Thyroid gland (tissue), 4 donors: ENCODE results near the gene SEC22B. TPM values are rescaled to one million over a fixed set of nuclear protein-coding genes. Genes with fewer than 3 reads are reported as not detected.
"Not testable (repeated sequence)": the region's sequence is repeated elsewhere in the genome, so short reads cannot be mapped to it uniquely, and the experiment has no call there.

Experiments used
- DNase-seq, 2 donors: peaks; one replicate each; pipeline ENCODE4 v3.0.0-alpha.2; 2019
- H3K27ac ChIP-seq, 3 donors: fragments of 200-600 bp; sonication (generic); 1 replicate in 2 of 3; 2 replicates in 1 of 3; pipeline ENCODE4 v1.5.1; 2016 to 2019; ENCODE audit warnings: mild to moderate bottlenecking in 1 of 3, moderate library complexity in 1 of 3
- H3K27me3 ChIP-seq: fragments of 200-600 bp; sonication (generic); one replicate; pipeline ENCODE4 v1.5.1; 2019
- H3K36me3 ChIP-seq, 2 donors: fragments of 200-600 bp; sonication (generic); one replicate each; pipeline ENCODE4 v1.5.1; 2016 to 2019
- H3K4me1 ChIP-seq, 2 donors: fragments of 200-600 bp; sonication (generic); one replicate each; pipeline ENCODE4 v1.5.1; 2017 to 2019
- H3K4me3 ChIP-seq, 3 donors: fragments of 200-600 bp; sonication (generic); replicated peaks in 1 of 3; 1 replicate in 2 of 3; 2 replicates in 1 of 3; pipeline ENCODE4 v1.5.1; 2016; ENCODE audit warnings: mild to moderate bottlenecking in 1 of 3
- H3K9me3 ChIP-seq: fragments of 200-600 bp; sonication (generic); one replicate; pipeline ENCODE4 v1.5.1; 2017
- WGBS, 2 donors: methylation state at CpG; one replicate each; pipeline ENCODE4 v1.1.5; 2017; 5-methylcytosine and 5-hydroxymethylcytosine counted together
- intact Hi-C: fragments of 100-400 bp; cut with DNase I; formaldehyde crosslinking; loops from one replicate; pipeline ENCODE4 v1.15.1; 2023
- small RNA-seq: library from RNA; depleted of rRNA; stranded (forward); fragments of <200 nt; gene quantifications from one replicate; pipeline ENCODE3, GENCODE V24; 2016
- total RNA-seq, 4 donors: library from RNA; depleted of rRNA; stranded (reverse); fragments of >200 nt; gene quantifications; one replicate each; pipeline ENCODE4 v1.2.3, GENCODE V29; 2016

The SEC22B gene
- total RNA-seq, 4 donors from 2014 or later: 36.9 to 49.5 (median 44.9) TPM

DNA sequence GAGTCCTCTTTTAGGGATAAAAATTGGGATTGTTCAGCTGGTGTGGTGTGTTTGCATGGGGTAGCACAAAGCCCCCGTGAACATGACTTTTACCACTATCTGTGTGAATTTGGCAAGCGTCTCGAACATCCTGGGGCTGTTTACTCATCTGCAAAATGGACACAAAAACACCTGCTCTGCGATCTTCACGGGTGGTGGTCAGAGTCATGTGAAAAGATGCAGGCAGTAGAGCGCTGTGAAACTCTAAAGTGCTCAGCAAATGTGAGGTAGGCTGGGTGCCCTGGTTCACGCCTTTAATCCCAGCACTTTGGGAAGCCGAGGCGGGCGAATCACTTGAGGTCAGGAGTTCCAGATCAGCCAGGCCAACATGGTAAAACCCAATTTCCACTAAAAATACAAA, 67.1 kb downstream of the SEC22B start:
- H3K27ac ChIP-seq, intact Hi-C loops, H3K4me3 ChIP-seq, DNase-seq, H3K4me1 ChIP-seq, H3K9me3 ChIP-seq, H3K27me3 ChIP-seq, H3K36me3 ChIP-seq: not testable (repeated sequence)
- 93% methylated on average over 10 of the region's 10 CpGs for WGBS, 2 donors

DNA sequence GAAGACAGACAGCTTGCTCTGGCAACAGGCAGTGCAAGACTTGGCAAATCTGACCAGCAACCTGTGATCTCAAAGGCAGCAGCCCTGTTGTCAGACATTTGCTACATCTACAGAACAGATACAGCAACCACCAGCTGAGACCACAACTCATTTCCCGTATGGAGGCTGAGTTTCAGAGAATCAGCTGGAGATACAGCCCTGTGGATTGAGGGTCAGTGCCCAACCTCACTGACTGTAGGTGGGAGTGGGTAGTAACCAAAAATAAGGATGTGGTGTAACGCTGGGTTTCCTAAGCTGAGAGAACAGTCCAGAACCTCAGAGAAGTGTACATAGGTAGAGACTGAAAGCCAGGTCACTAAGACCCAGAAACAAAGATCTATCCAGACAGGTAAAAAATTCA, 71.0 kb downstream of the SEC22B start:
- DNase-seq, H3K9me3 ChIP-seq, H3K4me1 ChIP-seq, intact Hi-C loops, H3K36me3 ChIP-seq, H3K4me3 ChIP-seq, H3K27me3 ChIP-seq, H3K27ac ChIP-seq: not testable (repeated sequence)
- 95% methylated on average over 1 of the region's 2 CpGs for WGBS, 2 donors

DNA sequence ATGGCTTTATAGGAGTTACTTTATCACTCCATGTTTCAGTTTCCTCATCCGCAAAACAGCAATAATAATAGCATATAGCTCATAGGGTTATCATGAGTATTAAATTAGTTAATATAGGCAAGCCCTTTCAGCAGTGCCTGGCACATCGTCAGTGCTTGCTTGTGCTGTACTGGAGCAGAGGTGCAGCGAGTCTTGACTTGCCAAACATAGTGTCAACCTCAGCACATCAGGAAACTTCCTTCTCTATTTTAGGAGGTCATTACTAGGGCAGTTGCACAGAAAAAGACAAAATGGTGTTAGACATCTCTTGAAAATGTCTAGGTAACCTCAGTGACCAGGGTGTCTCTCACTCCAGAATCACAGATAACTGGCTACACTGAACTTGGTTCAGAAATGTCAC, 72.6 kb downstream of the SEC22B start:
- H3K4me1 ChIP-seq, DNase-seq, H3K27me3 ChIP-seq, H3K9me3 ChIP-seq, H3K4me3 ChIP-seq, H3K36me3 ChIP-seq, H3K27ac ChIP-seq, intact Hi-C loops: not testable (repeated sequence)
- no CpG with 5 or more reads among the region's 3 CpGs for WGBS, 2 donors

DNA sequence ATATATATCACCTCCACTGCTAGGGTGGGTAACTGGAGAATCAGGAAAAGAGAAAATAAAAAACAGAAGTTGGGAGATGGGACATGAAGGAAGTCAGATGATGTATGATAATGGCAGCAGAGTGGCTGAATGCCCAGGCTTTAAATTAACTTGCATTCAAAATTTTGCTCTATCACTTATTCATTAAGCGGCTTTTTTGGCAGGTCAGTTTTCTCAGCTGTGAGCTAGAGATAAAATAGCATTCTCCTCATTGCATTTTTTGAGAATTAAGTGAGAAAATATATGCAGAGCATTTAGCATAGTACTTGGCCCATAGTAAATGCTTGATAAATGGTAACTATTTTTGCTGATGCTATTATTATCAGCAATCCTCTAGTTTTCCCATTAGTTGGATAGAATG, 74.7 kb downstream of the SEC22B start:
- H3K36me3 ChIP-seq, H3K4me3 ChIP-seq, DNase-seq, H3K27ac ChIP-seq, intact Hi-C loops, H3K4me1 ChIP-seq, H3K9me3 ChIP-seq, H3K27me3 ChIP-seq: not testable (repeated sequence)
- 77 to 90% methylated on average over 1 of the region's 1 CpG for WGBS, 2 donors

Small RNAs within 50 kb of the gene (small RNA-seq; reads per million reads assigned to genes)
- gene RNU6-465P: not detected

Other genes with a start within 250 kb of the SEC22B start
- gene NOTCH2, start 106.9 kb downstream of the SEC22B start, total RNA-seq: 100 to 1,000 TPM in 3 of 4 donors, 10 to 100 TPM in 1; 87.2 to 142 (median 115) TPM
- 10 to 100 TPM; 11.9 to 26.5 (median 19.6) TPM for gene NBPF8, start 238.5 kb upstream of the SEC22B start, total RNA-seq